NOMO-1 treated with dmso at 0.1 percent for 144 hours (cell line): ENCODE results near the gene SPPL2C.

Experiments used
- DNase-seq: peaks from one replicate; lab custom pipeline; 2025; ENCODE audit not compliant: unreplicated experiment; lab: John Stamatoyannopoulos, UW

Gene SPPL2C

GRCh38 chr17:45844695-45845375, at the start of gene SPPL2C:
SPPL2C (plus strand) TSS chr17:45844881; CDS start chr17:45844907, 26 bp downstream.
- no peak for DNase-seq

- DNase-seq: no peak
Measured at GRCh38 chr17:45800816-45801215, 43.9 kb upstream of the SPPL2C start.

GRCh38 chr17:45801421-45801820, 43.3 kb upstream of the SPPL2C start:
- no peak for DNase-seq

- no peak for DNase-seq
Measured at GRCh38 chr17:45808845-45809244, 35.8 kb upstream of the SPPL2C start.

- no peak for DNase-seq
Measured at GRCh38 chr17:45809499-45809898, 35.2 kb upstream of the SPPL2C start.

GRCh38 chr17:45812102-45812501, 32.6 kb upstream of the SPPL2C start:
- DNase-seq: no peak

GRCh38 chr17:45813048-45813725, 31.5 kb upstream of the SPPL2C start:
- DNase-seq: no peak

- no peak for DNase-seq
Measured at GRCh38 chr17:45814622-45815606, 29.8 kb upstream of the SPPL2C start.

GRCh38 chr17:45815752-45816151, 28.9 kb upstream of the SPPL2C start:
- no peak for DNase-seq

GRCh38 chr17:45818041-45818440, 26.6 kb upstream of the SPPL2C start:
- no peak for DNase-seq

GRCh38 chr17:45818699-45819098, 26.0 kb upstream of the SPPL2C start:
- DNase-seq: no peak

GRCh38 chr17:45819632-45820031, 25.0 kb upstream of the SPPL2C start:
- DNase-seq: no peak

GRCh38 chr17:45820052-45820780, 24.5 kb upstream of the SPPL2C start:
- no peak for DNase-seq

GRCh38 chr17:45821147-45821546, 23.5 kb upstream of the SPPL2C start:
- no peak for DNase-seq

GRCh38 chr17:45823598-45823997, 21.1 kb upstream of the SPPL2C start:
- DNase-seq: no peak

GRCh38 chr17:45824475-45824874, 20.2 kb upstream of the SPPL2C start:
- no peak for DNase-seq

GRCh38 chr17:45824901-45825492, 19.7 kb upstream of the SPPL2C start:
- DNase-seq: no peak

- no peak for DNase-seq
Measured at GRCh38 chr17:45825792-45826191, 18.9 kb upstream of the SPPL2C start.

GRCh38 chr17:45826919-45827588, 17.6 kb upstream of the SPPL2C start:
- DNase-seq: no peak

GRCh38 chr17:45828171-45828570, 16.5 kb upstream of the SPPL2C start:
- no peak for DNase-seq
